ENCODE data around the gene RAB5IF. TPM values are rescaled to one million over a fixed set of nuclear protein-coding genes. Genes with fewer than 3 reads are reported as not detected.

RAB5IF gene
- total and polyA plus RNA-seq, 2 of the 8 experiments (the other 6 are each of a cell fraction or from before 2014, with no cell fraction given) = 95.5 to 148 TPM

DNA sequence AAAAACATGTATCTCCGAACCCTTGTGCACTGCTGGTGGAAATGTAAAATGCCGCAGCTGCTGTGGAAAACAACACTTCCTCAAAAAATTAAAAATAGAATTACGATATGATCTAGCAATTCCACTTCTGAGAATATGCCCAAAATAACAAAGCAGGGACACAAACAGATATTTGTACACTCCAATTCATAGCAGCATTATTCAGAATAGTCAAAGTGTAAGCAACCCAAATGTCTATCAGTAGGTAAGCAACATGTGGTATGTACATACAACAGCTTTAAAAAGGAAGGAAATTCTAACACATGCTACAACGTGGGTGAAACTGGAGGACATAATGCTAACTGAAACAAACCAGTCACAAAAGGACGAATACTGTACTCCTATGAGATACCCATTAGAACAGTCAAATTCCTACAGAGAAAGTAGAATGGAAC is 5.7 kb upstream of the RAB5IF start:
- Histone ChIP-seq H3K9ac (replicated peaks in 1 of 4; ENCODE audit: extremely low read depth in 1 of 4, low read depth in 3 of 4, low read length in 3 of 4) (no peak overlapping the region), H3K36me3 (ENCODE audit: control insufficient read depth in 2 of 4, insufficient read depth in 4 of 4, low read length in 3 of 4) (no peaks in the 10 kb centered on the region), H3K23ac (ENCODE audit: insufficient read length) (no peak overlapping the region), H3K4me2 (ENCODE audit: insufficient read depth in 1 of 2, low read depth in 2 of 2, low read length in 2 of 2) (no peak overlapping the region), H3K4ac (replicated peaks; ENCODE audit: insufficient read length, low read depth, low read length) (no peak overlapping the region), H2BK5ac (ENCODE audit: low read depth, low read length) (no peak overlapping the region), H2AK5ac (ENCODE audit: low read depth, low read length) (no peak overlapping the region), H4K20me1 (replicated peaks in 1 of 2; ENCODE audit: control insufficient read depth in 1 of 2, insufficient read depth in 2 of 2, low read length in 2 of 2) (peaks cover 0 to 2% of the 10 kb centered on the region in 2 experiments), H2BK20ac (ENCODE audit: low read length) (no peak overlapping the region), H4K8ac (ENCODE audit: extremely low read depth, insufficient read depth, low read length) (no peak overlapping the region), H3K79me1 (ENCODE audit: low read depth, low read length) (no peaks in the 10 kb centered on the region), H3K4me3 (ENCODE audit: extremely low read depth in 1 of 4, insufficient read depth in 2 of 4, low read depth in 3 of 4, low read length in 4 of 4) (no peak overlapping the region), H4K5ac (ENCODE audit: insufficient read length, low read depth, low read length) (no peak overlapping the region), H2AFZ (ENCODE audit: low read length) (no peak overlapping the region), H3K14ac (ENCODE audit: insufficient read length) (no peak overlapping the region), H3K4me1 (replicated peaks in 1 of 4; ENCODE audit: control insufficient read depth in 3 of 4, insufficient read depth in 4 of 4, low read length in 3 of 4) (peaks cover 0 to 11% (median 9%) of the 10 kb centered on the region in 4 experiments; a peak in 6 of 7 replicates), H2BK120ac (replicated peaks; ENCODE audit: low read depth, low read length) (no peak overlapping the region), H2BK15ac (ENCODE audit: low read length) (no peak overlapping the region), H2BK12ac (ENCODE audit: low read depth, low read length) (no peak overlapping the region), H3K27ac (ENCODE audit: low read depth, low read length) (no peak overlapping the region), H4K91ac (replicated peaks; ENCODE audit: insufficient read length, low read length) (no peak overlapping the region), H3K27me3 (replicated peaks in 1 of 4; ENCODE audit: control insufficient read depth in 3 of 4, extremely low read depth in 1 of 4, insufficient read depth in 3 of 4, low read length in 3 of 4) (no peaks in the 10 kb centered on the region; a peak in 1 of 7 replicates), H3K23me2 (ENCODE audit: low read depth, low read length) (0 out of 2 replicates have a peak, but pooled peaks cover 2% of the 10 kb centered on the region), H3K56ac (replicated peaks; ENCODE audit: insufficient read length, low read depth, low read length) (no peak overlapping the region), H3K18ac (ENCODE audit: extremely low read depth, low read length) (no peak overlapping the region), H3K79me2 (ENCODE audit: control insufficient read depth in 1 of 2, insufficient read depth in 2 of 2, low read length in 2 of 2) (no peaks in the 10 kb centered on the region), H3K9me3 (ENCODE audit: insufficient read depth in 2 of 2, low read depth in 1 of 2, low read length in 1 of 2) (no peaks in the 10 kb centered on the region)
- ChIA-PET CTCF (ENCODE audit: partially characterized antibody) (interaction anchor here (0.6 to 2.3 kb wide), 9 partner anchors 8 to 126 kb away, joined by 3 to 11 read pairs (median 5); no protein-coding TSS in a partner anchor), POLR2A (ENCODE audit: partially characterized antibody) (interaction anchor here (7.8 to 26.6 kb wide), 2 partner anchors 13 to 27 kb away, joined by 71 to 388 read pairs; partner anchors contain the start of gene TGIF2)
- 87% methylated on average over 5 of the region's 5 CpGs; no CpG with 5 or more reads in 1 of the 2 experiments for WGBS, 2 experiments (ENCODE audit: extremely low coverage in 1 of 2, insufficient coverage in 1 of 2, insufficient read length in 1 of 2, insufficient replicate concordance in 2 of 2, low coverage in 1 of 2, low lambda C conversion rate in 2 of 2, missing lambda C conversion rate in 1 of 2)
- FAIRE-seq (no peak), DNase-seq (ENCODE audit: low read depth in 1 of 2, low spot score in 2 of 2) (no peak)
- no peak for TF ChIP-seq PHF8 (conservative IDR thresholded peaks at IDR 0.05; ENCODE audit: low read depth, low read length)
- no peak for TF ChIP-seq MAFK (IDR thresholded peaks at IDR 0.05; ENCODE audit: low read depth, low read length)
- TF ChIP-seq, protein P1, sequence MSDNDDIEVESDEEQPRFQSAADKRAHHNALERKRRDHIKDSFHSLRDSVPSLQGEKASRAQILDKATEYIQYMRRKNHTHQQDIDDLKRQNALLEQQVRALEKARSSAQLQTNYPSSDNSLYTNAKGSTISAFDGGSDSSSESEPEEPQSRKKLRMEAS (IDR thresholded peaks at IDR 0.05) = no peak
- TF ChIP-seq BCL11A (IDR thresholded peaks at IDR 0.05; ENCODE audit: low read depth in 2 of 2, low read length in 2 of 2) = no peak
- no peak for TF ChIP-seq CBX5 (IDR thresholded peaks at IDR 0.05; ENCODE audit: low read depth, low read length)
